Natural killer cell (primary cell): ENCODE data around the gene H6PD. TPM values are rescaled to one million over a fixed set of nuclear protein-coding genes. Genes with fewer than 3 reads are reported as not detected.

Experiments
- ATAC-seq, 3 donors: fragments of 150-1000 bp in 2 of 3; fragments of 200-7000 bp in 1 of 3; cut with Tn5 transposase; 1 replicate in 1 of 3; 2 replicates in 2 of 3; pipeline ENCODE4 v1.10.0; 2021; ENCODE audit warnings: mild to moderate bottlenecking in 2 of 3, moderate library complexity in 2 of 3
- DNase-seq, 2 donors: peaks; one replicate each; pipeline versions ENCODE4 v3.0.0 to v3.0.0-alpha.2; 2013 to 2021; ENCODE audit warnings: mixed read lengths in 1 of 2
- H3K27ac ChIP-seq: one replicate; pipeline ENCODE4 v1.5.1; 2013; ENCODE audit warnings: mild to moderate bottlenecking, low read length
- H3K27me3 ChIP-seq: one replicate; pipeline ENCODE4 v1.6.1; 2013; ENCODE audit warnings: low read length; ENCODE audit not compliant: control insufficient read depth, insufficient read depth
- H3K36me3 ChIP-seq: one replicate; pipeline ENCODE4 v1.6.1; 2013; ENCODE audit warnings: low read length; ENCODE audit not compliant: control insufficient read depth, insufficient read depth
- H3K4me1 ChIP-seq: one replicate; pipeline ENCODE4 v1.6.1; 2013; ENCODE audit warnings: low read length; ENCODE audit not compliant: control insufficient read depth, insufficient read depth
- H3K4me3 ChIP-seq: one replicate; pipeline ENCODE4 v1.5.1; 2013; ENCODE audit warnings: low read length
- H3K9me3 ChIP-seq: one replicate; pipeline ENCODE4 v1.6.1; 2013; ENCODE audit warnings: low read length; ENCODE audit not compliant: control insufficient read depth, insufficient read depth
- H3K27ac Mint-ChIP-seq, 2 donors: one replicate each; pipeline ENCODE4 v1.8.0; 2022; ENCODE audit warnings: mild to moderate bottlenecking in 2 of 2, mixed read lengths in 2 of 2, moderate library complexity in 1 of 2
- H3K27me3 Mint-ChIP-seq, 2 donors: one replicate each; pipeline ENCODE4 v1.8.0; 2022; ENCODE audit warnings: low read depth in 2 of 2, mixed read lengths in 2 of 2
- H3K36me3 Mint-ChIP-seq: one replicate; pipeline ENCODE4 v1.8.0; 2022; ENCODE audit warnings: mixed read lengths
- H3K4me1 Mint-ChIP-seq, 2 donors: one replicate each; pipeline ENCODE4 v1.8.0; 2022; ENCODE audit warnings: mixed read lengths in 2 of 2
- H3K4me3 Mint-ChIP-seq: one replicate; pipeline ENCODE4 v1.8.0; 2022; ENCODE audit warnings: mild to moderate bottlenecking, moderate library complexity, mixed read lengths
- H3K9me3 Mint-ChIP-seq, 2 donors: one replicate each; pipeline ENCODE4 v1.8.0; 2022; ENCODE audit warnings: mixed read lengths in 2 of 2
- WGBS: methylation state at CpG from one replicate; pipeline ENCODE4 v1.1.7; 2013; ENCODE audit warnings: missing lambda C conversion rate; ENCODE audit not compliant: insufficient coverage; 5-methylcytosine and 5-hydroxymethylcytosine counted together
- intact Hi-C: fragments of 100-400 bp; cut with micrococcal nuclease; formaldehyde crosslinking; loops from one replicate; pipeline ENCODE4 v1.14.2; 2022
- total RNA-seq, 4 donors: library from RNA; stranded (reverse); fragments of 120-200 nt in 1 of 4; gene quantifications; one replicate each; pipeline versions ENCODE4 v1.2.3 to v1.2.4, GENCODE V29; 2013 to 2022
- TF ChIP-seq, protein P1 (sequence below): fragments of 200-600 bp; IDR thresholded peaks from one replicate; pipeline ENCODE4 v1.8.0; 2022; ENCODE audit warnings: antibody characterized with exemption

The H6PD gene
- total RNA-seq, 3 donors from 2014 or later (not counting 1 experiment from before 2014, with no cell fraction given): 24.3 to 37.1 (median 31.2) TPM

DNA sequence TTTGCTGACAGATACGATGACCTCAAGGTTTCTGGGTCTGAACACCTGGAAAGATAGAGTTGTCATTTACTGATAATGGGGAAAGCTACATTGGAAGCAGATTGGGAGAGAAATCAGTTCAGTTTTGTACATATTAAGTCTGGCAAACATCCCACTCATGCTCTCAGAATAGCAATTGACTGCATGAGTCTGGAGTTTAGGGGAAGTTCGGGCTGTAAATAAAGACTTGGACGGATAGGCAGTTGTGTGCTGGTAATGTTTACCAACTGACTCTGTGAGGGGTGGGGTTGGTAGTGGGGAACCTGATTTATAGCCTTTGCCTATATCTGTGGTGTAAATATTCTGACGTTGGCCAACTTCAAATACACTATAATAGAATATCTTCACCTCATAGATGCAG, 4.0 kb downstream of the H6PD start:
- 81% methylated on average over 3 of the region's 4 CpGs for WGBS
- peaks cover 40 to 46% of the 10 kb centered on the region in 2 donors for H3K4me1 Mint-ChIP-seq
- H3K4me3 Mint-ChIP-seq: peak overlapping the region; percentile 25
- Histone ChIP-seq H3K4me3 (no peak overlapping the region), H3K4me1 (peaks cover 45% of the 10 kb centered on the region), H3K36me3 (peaks cover 2% of the 10 kb centered on the region), H3K9me3 (no peaks in the 10 kb centered on the region), H3K27ac (no peak overlapping the region), H3K27me3 (no peaks in the 10 kb centered on the region)
- no peaks in the 10 kb centered on the region for H3K27me3 Mint-ChIP-seq
- H3K27ac Mint-ChIP-seq: peak overlapping the region in 1 of 2 donors; percentile 41
- no peaks in the 10 kb centered on the region for H3K36me3 Mint-ChIP-seq
- no peaks in the 10 kb centered on the region for H3K9me3 Mint-ChIP-seq
- TF ChIP-seq, protein P1, sequence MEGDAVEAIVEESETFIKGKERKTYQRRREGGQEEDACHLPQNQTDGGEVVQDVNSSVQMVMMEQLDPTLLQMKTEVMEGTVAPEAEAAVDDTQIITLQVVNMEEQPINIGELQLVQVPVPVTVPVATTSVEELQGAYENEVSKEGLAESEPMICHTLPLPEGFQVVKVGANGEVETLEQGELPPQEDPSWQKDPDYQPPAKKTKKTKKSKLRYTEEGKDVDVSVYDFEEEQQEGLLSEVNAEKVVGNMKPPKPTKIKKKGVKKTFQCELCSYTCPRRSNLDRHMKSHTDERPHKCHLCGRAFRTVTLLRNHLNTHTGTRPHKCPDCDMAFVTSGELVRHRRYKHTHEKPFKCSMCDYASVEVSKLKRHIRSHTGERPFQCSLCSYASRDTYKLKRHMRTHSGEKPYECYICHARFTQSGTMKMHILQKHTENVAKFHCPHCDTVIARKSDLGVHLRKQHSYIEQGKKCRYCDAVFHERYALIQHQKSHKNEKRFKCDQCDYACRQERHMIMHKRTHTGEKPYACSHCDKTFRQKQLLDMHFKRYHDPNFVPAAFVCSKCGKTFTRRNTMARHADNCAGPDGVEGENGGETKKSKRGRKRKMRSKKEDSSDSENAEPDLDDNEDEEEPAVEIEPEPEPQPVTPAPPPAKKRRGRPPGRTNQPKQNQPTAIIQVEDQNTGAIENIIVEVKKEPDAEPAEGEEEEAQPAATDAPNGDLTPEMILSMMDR: no peak
- intact Hi-C loops: no loop called here
- DNase-seq (no peak), ATAC-seq (no peak)

GRCh38 chr1:9239622-9240401, 5.2 kb downstream of the H6PD start:
- DNase-seq (peak in 1 of 2 donors; percentile 69), ATAC-seq (peak; percentile 43 to 52 (median 45))
- H3K9me3 ChIP-seq: no peaks in the 10 kb centered on the region
- TF ChIP-seq, protein P1: no peak
- no peaks in the 10 kb centered on the region for H3K27me3 Mint-ChIP-seq
- peaks cover 37% of the 10 kb centered on the region for H3K4me1 ChIP-seq
- peak overlapping the region; percentile 67 for H3K4me3 Mint-ChIP-seq
- H3K27ac ChIP-seq: no peak overlapping the region
- peak overlapping the region in 1 of 2 donors; percentile 38 for H3K27ac Mint-ChIP-seq
- intact Hi-C loops: no loop called here
- H3K9me3 Mint-ChIP-seq: no peaks in the 10 kb centered on the region
- H3K4me1 Mint-ChIP-seq: peaks cover 42 to 46% of the 10 kb centered on the region in 2 donors
- H3K36me3 Mint-ChIP-seq: no peaks in the 10 kb centered on the region
- WGBS: 21% methylated on average over 13 of the region's 16 CpGs
- H3K27me3 ChIP-seq: no peaks in the 10 kb centered on the region
- H3K36me3 ChIP-seq: peaks cover 2% of the 10 kb centered on the region
- no peak overlapping the region for H3K4me3 ChIP-seq

DNA sequence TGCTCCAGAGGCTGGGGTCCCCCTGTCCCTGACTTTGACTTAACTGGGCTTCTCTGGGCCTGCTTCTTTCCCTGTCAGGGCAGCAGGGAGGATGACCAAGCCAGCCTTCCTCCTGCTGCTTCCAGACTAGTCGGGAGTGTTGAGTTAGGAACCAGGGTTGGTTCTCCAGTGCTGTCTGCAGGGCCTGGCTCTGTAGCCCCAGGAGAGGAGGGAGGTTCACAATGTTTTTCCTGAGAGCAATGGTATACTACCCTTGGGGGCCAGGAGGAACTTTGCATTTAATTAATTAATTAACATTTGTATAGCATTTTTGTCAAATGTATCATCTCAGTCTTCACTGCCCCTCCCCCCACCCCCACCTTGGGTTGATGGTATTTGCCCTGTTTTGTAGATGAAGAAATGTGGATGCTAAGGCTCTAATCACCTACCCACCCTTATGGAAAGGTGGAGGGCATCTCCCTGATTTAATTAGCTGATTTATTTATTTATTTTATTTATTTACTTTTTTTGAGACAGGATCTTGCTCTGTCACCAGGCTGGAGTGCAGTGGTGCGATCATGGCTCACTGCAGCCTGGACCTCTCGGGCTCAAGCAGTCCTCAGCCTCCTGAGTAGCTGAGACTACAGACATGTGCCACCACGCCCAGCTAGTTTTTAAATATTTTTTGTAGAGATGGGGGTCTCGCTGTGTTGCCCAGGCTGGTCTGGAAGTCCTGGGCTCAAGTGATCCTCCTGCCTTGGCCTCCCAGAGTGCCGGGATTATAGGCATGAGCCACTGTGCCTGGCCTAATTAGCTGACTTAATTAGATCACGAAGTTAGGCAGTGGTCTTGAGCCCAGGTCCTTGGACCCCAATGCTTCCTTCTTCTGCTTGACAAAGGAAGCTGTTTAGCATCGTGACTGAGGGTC, 6.6 kb downstream of the H6PD start:
- no peak overlapping the region for H3K4me3 ChIP-seq
- H3K4me1 Mint-ChIP-seq: peaks cover 44 to 48% of the 10 kb centered on the region in 2 donors
- peaks cover 26% of the 10 kb centered on the region for H3K4me1 ChIP-seq

More for the DNA sequence above, 6.6 kb downstream of the H6PD start:
- 96% methylated on average over 8 of the region's 8 CpGs for WGBS
- Mint-ChIP-seq H3K9me3 (no peaks in the 10 kb centered on the region), H3K36me3 (no peaks in the 10 kb centered on the region), H3K4me3 (no peak overlapping the region), H3K27me3 (no peaks in the 10 kb centered on the region), H3K27ac (no peak overlapping the region)
- TF ChIP-seq, protein P1: no peak
- peaks cover 4% of the 10 kb centered on the region for H3K36me3 ChIP-seq
- no peaks in the 10 kb centered on the region for H3K9me3 ChIP-seq
- no peak overlapping the region for H3K27ac ChIP-seq
- DNase-seq (no peak), ATAC-seq (no peak)
- H3K27me3 ChIP-seq: no peaks in the 10 kb centered on the region
- intact Hi-C loops: no loop called here
